Measurements from ENCODE around the gene TMEM151A.

DNA sequence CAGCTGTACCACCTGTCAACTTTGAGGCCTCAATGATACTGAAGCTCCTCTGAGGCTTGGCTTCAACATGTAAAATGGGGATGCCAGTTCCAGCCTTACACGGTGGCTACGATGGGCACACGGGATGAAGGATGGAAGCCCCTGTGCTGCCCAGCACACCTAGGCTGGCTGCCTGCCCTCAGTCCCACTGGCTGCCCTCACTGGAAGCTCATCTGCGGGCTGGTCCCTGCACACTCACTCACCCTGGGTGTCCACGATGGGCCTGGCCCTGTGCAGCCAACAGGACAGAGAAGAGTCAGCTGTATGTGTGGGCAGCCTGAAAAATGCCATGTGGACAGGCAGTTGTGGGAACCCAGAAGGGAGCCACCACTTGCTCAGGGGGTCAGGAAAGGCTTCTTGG is 5.0 kb upstream of the TMEM151A start:
- no peak for TF ChIP-seq POLR2A (IDR thresholded peaks at IDR 0.05)
- no peak for TF ChIP-seq CTCF (IDR thresholded peaks at IDR 0.05)
- TF ChIP-seq POLR2AphosphoS5 (IDR thresholded peaks at IDR 0.05) = no peak
